A549 treated with AZD9567 at 1 μM for 4 hours (cell line): Measurements from ENCODE around the gene C18orf32. TPM values are rescaled to one million over a fixed set of nuclear protein-coding genes. Genes with fewer than 3 reads are reported as not detected.

Experiments
- total RNA-seq: library from RNA; stranded (reverse); fragments of 200-300 nt; extraction: Qiagen RNA extraction; gene quantifications from 5 replicates; pipeline ENCODE4 v1.2.3, GENCODE V29; 2022; ENCODE audit not compliant: insufficient read depth

The C18orf32 gene
- total RNA-seq, result 11.6 to 27.5 TPM (median 23.7 TPM) in 5 replicates

DNA sequence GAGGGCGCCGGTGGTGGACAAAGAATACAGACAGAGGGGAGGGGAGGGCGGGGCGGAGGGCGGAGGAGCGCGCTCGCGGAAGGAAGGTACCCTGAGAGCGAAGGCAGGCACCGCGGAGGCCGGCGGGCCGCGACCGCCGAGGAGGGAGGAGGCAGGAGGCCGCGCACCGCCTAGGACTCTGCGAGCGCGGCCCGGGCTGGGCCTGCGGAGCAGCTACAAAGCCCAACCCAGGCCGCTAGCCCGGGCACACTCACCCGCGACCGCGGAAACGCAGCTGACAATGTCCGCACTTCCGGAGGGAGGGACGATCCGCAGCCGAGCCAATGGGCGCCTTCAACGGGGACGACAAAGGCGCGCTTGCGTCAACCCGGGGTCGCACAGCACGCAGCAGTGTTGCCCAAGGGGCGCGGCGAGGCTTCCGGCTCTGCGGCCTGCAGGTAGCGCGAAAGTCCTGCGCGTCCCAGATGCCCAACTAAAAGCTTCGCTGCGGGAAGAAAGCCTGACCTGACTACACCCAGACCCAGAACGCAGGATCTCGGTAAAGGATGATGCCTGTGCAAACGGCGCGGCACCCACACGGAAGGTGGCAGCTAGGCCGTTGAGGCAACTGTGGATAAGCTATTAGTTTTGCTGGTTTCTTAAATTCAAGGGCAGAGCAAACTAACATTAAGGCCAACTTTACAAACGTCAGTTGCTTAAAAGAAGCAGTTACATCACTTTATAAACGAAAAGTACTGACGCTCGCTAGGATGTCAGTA lies at the start of gene C18orf32:
Gene C18orf32, minus strand, starts transcription at position 282 of the 758 bp plus-strand sequence. CDS start 3,486 bp downstream, outside the sequence.

DNA sequence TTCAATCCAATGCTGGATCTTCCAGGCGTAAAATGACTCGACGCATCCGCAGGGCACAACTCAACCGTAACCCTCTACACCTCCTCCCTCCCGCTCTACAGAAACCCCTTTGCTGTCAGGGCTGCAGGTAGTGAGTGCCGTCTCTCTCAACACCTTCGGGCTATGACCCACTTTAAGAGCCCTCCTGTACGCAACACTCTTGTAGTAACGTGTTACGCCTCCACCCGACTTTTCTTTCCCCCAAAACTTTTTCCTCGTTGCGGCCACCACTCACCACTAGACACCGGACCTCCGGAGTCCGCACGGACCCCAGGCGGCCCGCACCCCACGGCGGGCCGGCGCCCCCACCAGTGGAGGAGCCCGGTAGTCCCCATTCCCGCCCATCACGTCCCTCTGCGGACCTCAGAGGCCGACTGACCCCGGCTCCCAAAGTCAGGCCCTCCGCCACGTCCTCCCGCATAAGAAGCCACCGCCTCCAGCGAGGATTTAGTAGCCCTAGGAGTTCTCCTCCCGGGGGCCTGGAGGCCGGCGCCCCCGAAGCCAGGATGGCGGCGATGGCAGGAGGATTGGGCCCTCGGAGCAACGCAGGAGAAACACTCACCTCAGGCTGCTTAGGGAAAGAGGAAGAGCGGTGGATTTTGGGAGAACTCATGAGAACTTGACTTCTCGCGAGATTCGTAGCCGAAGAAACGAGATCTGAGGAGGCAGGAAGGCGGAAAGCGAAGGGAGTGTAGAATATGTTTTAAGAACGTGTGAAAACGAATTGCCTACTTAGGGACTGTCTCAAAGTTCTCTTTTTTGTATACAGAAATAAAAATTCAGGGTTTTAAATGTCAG lies 5.0 kb upstream of the C18orf32 start, which contains the start of gene RPL17:
Gene RPL17, minus strand, starts transcription at position 609 of the 837 bp plus-strand sequence.

Other genes starting within 250 kb of the C18orf32 start
- gene DYM, start 26.6 kb downstream of the C18orf32 start, total RNA-seq, result 10.1 to 20.3 TPM (median 11.2 TPM) in 5 replicates
- 1,516 to 2,377 TPM (median 1,555 TPM) in 5 replicates for gene RPL17, start 5.2 kb upstream of the C18orf32 start, total RNA-seq
- gene LIPG, start 74.8 kb upstream of the C18orf32 start, total RNA-seq, result 0.19 to 0.27 TPM (median 0.24 TPM) in 4 of 5 replicates, not detected in the other